ENCODE results near the gene PRSS36.

The PRSS36 gene

GRCh38 chr16:31094424-31095120 is 55.3 kb downstream of the PRSS36 start, which contains the start of gene VKORC1:
Gene VKORC1 (minus strand): TSS chr16:31094797. CDS start chr16:31094729, 68 bp downstream.
- peak; percentile 81 for DNase-seq

GRCh38 chr16:31094088-31094423 is 55.8 kb downstream of the PRSS36 start:
- no peak for DNase-seq

GRCh38 chr16:31093132-31093703 is 56.6 kb downstream of the PRSS36 start:
- DNase-seq, result no peak

- no peak for DNase-seq
Observed at GRCh38 chr16:31092330-31092729, 57.5 kb downstream of the PRSS36 start.

- DNase-seq, result no peak
Observed at GRCh38 chr16:31090540-31090939, 59.3 kb downstream of the PRSS36 start.

GRCh38 chr16:31089199-31089598 is 60.7 kb downstream of the PRSS36 start:
- DNase-seq, result no peak

All from activated effector memory CD4-positive, alpha-beta T cell treated with Interleukin-2 at 50 U/mL for 16 hours (primary cell).